HG02642 (cell line): ENCODE results near the gene OLFML1.

ENCODE experiments used
- ATAC-seq: cut with Tn5 transposase; IDR thresholded peaks from one replicate; pipeline ENCODE4 v1.9.1; 2021; ENCODE audit warnings: mild to moderate bottlenecking; ENCODE audit not compliant: unreplicated experiment, poor library complexity

OLFML1 gene

GRCh38 chr11:7552666-7553065, 67.4 kb downstream of the OLFML1 start:
- no peak for ATAC-seq

- no peak for ATAC-seq
These were observed 69.9 kb downstream of the OLFML1 start for GRCh38 chr11:7555052-7555699.

GRCh38 chr11:7558046-7558445, 72.7 kb downstream of the OLFML1 start:
- no peak for ATAC-seq

- peak; percentile 62 for ATAC-seq
These were observed 74.3 kb downstream of the OLFML1 start for GRCh38 chr11:7559398-7560283.
